H1 (cell line): Measurements from ENCODE around the gene CCDC197. TPM values are rescaled to one million over a fixed set of nuclear protein-coding genes. Genes with fewer than 3 reads are reported as not detected.

ENCODE experiments used
- CTCF ChIA-PET: fragments of 300-600 bp; sonication (Branson Sonifier 250); formaldehyde crosslinking; loops from one replicate; lab custom pipeline; 2021; ENCODE audit not compliant: partially characterized antibody; lab: Charles Lee
- POLR2A ChIA-PET: fragments of 300-600 bp; sonication (Branson Sonifier 250); formaldehyde crosslinking; loops from one replicate; lab custom pipeline; 2021; ENCODE audit warnings: inconsistent platforms; ENCODE audit not compliant: partially characterized antibody; lab: Charles Lee
- DNase-seq, 2 experiments: peaks; one replicate each; pipeline versions ENCODE4 v3.0.0 to v3.0.0-alpha.2; 2010 to 2022; ENCODE audit warnings: low spot score in 2 of 2, low read depth in 1 of 2, mixed read lengths in 1 of 2
- FAIRE-seq: peaks from 2 replicates; lab custom pipeline; 2011; peaks lifted over from hg19 to GRCh38; lab: Jason Lieb, UNC
- H2AFZ ChIP-seq: 2 replicates; pipeline ENCODE4 v1.8.1; 2012; ENCODE audit warnings: low read length, inconsistent platforms
- H2AK5ac ChIP-seq: 2 replicates; pipeline ENCODE4 v1.6.1; 2013; ENCODE audit warnings: low read depth, low read length
- H2BK120ac ChIP-seq: replicated peaks from 2 replicates; pipeline ENCODE3; 2013; ENCODE audit warnings: low read depth, low read length, inconsistent platforms
- H2BK12ac ChIP-seq: 2 replicates; pipeline ENCODE4 v1.6.1; 2013; ENCODE audit warnings: low read depth, low read length
- H2BK15ac ChIP-seq: 2 replicates; pipeline ENCODE4 v1.6.1; 2013; ENCODE audit warnings: low read length
- H2BK20ac ChIP-seq: 2 replicates; pipeline ENCODE4 v1.6.1; 2013; ENCODE audit warnings: low read length
- H2BK5ac ChIP-seq: 2 replicates; pipeline ENCODE4 v1.6.1; 2013; ENCODE audit warnings: low read depth, low read length
- H3K14ac ChIP-seq: 2 replicates; pipeline ENCODE4 v1.6.1; 2013; ENCODE audit warnings: inconsistent platforms; ENCODE audit not compliant: insufficient read length
- H3K18ac ChIP-seq: 2 replicates; pipeline ENCODE4 v1.6.1; 2013; ENCODE audit warnings: low read length; ENCODE audit errors: extremely low read depth
- H3K23ac ChIP-seq: 2 replicates; pipeline ENCODE4 v1.6.1; 2013; ENCODE audit warnings: inconsistent platforms; ENCODE audit not compliant: insufficient read length
- H3K23me2 ChIP-seq: 2 replicates; pipeline ENCODE4 v1.6.1; 2013; ENCODE audit warnings: low read depth, low read length
- H3K27ac ChIP-seq: 2 replicates; pipeline ENCODE4 v1.6.1; 2011; ENCODE audit warnings: low read depth, low read length, inconsistent platforms
- H3K27me3 ChIP-seq, 4 experiments: replicated peaks in 1 of 4; 1 replicate in 1 of 4; 2 replicates in 3 of 4; pipeline versions ENCODE4 v1.6.1 to v1.8.1; 2011 to 2013; ENCODE audit warnings: low read length in 3 of 4, mild to moderate bottlenecking in 3 of 4, inconsistent platforms in 2 of 4, mixed read lengths in 2 of 4, moderate library complexity in 1 of 4; ENCODE audit not compliant: control insufficient read depth in 3 of 4, insufficient read depth in 3 of 4; ENCODE audit errors: extremely low read depth in 1 of 4
- H3K36me3 ChIP-seq, 4 experiments: 2 replicates each; pipeline versions ENCODE4 v1.6.1 to v1.8.1; 2011 to 2013; ENCODE audit warnings: mild to moderate bottlenecking in 4 of 4, low read length in 3 of 4, moderate library complexity in 2 of 4, control low read depth in 1 of 4, inconsistent platforms in 1 of 4; ENCODE audit not compliant: insufficient read depth in 4 of 4, control insufficient read depth in 2 of 4
- H3K4ac ChIP-seq: replicated peaks from 2 replicates; pipeline ENCODE3; 2013; ENCODE audit warnings: low read length, low read depth, mixed read lengths, inconsistent platforms; ENCODE audit not compliant: insufficient read length
- H3K4me1 ChIP-seq, 4 experiments: replicated peaks in 1 of 4; 1 replicate in 1 of 4; 2 replicates in 3 of 4; pipeline versions ENCODE4 v1.6.1 to v1.8.1; 2011 to 2013; ENCODE audit warnings: low read length in 3 of 4, inconsistent platforms in 2 of 4, mixed read lengths in 1 of 4; ENCODE audit not compliant: insufficient read depth in 4 of 4, control insufficient read depth in 3 of 4
- H3K4me2 ChIP-seq, 2 experiments: 2 replicates each; pipeline versions ENCODE4 v1.6.1 to v1.8.1; 2011 to 2013; ENCODE audit warnings: low read depth in 2 of 2, low read length in 2 of 2, control low read depth in 1 of 2, inconsistent platforms in 1 of 2, mild to moderate bottlenecking in 1 of 2; ENCODE audit not compliant: insufficient read depth in 1 of 2
- H3K4me3 ChIP-seq, 4 experiments: fragments of 200-600, 300-600 bp in 1 of 4; sonication (generic), shearing (Covaris generic), sonication (Bioruptor Twin) in 1 of 4; 2 replicates each; pipeline versions ENCODE4 v1.5.1 to v1.8.1; 2011 to 2016; ENCODE audit warnings: low read length in 4 of 4, low read depth in 3 of 4, control low read depth in 2 of 4, inconsistent platforms in 2 of 4, mild to moderate bottlenecking in 2 of 4, mixed read lengths in 1 of 4, moderate library complexity in 1 of 4; ENCODE audit not compliant: insufficient read depth in 2 of 4; ENCODE audit errors: extremely low read depth in 1 of 4
- H3K56ac ChIP-seq: replicated peaks from 2 replicates; pipeline ENCODE3; 2013; ENCODE audit warnings: low read depth, mild to moderate bottlenecking, mixed read lengths, low read length, inconsistent platforms; ENCODE audit not compliant: insufficient read length
- H3K79me1 ChIP-seq: 2 replicates; pipeline ENCODE4 v1.6.1; 2013; ENCODE audit warnings: low read depth, low read length, control low read depth
- H3K79me2 ChIP-seq, 2 experiments: 2 replicates each; pipeline versions ENCODE4 v1.6.1 to v1.8.1; 2012 to 2013; ENCODE audit warnings: low read length in 2 of 2, mild to moderate bottlenecking in 2 of 2, inconsistent platforms in 1 of 2; ENCODE audit not compliant: insufficient read depth in 2 of 2, control insufficient read depth in 1 of 2
- H3K9ac ChIP-seq, 4 experiments: replicated peaks in 1 of 4; 1 replicate in 1 of 4; 2 replicates in 3 of 4; pipeline versions ENCODE4 v1.6.1 to v1.8.1; 2011 to 2013; ENCODE audit warnings: low read depth in 3 of 4, low read length in 3 of 4, control low read depth in 2 of 4, mild to moderate bottlenecking in 2 of 4, moderate library complexity in 2 of 4, inconsistent platforms in 1 of 4; ENCODE audit errors: extremely low read depth in 1 of 4
- H3K9me3 ChIP-seq, 2 experiments: 2 replicates each; pipeline versions ENCODE4 v1.6.1 to v1.8.1; 2012 to 2013; ENCODE audit warnings: mild to moderate bottlenecking in 2 of 2, moderate library complexity in 2 of 2, control low read depth in 1 of 2, inconsistent platforms in 1 of 2, low read depth in 1 of 2, low read length in 1 of 2, mixed read lengths in 1 of 2; ENCODE audit not compliant: insufficient read depth in 2 of 2
- H4K20me1 ChIP-seq, 2 experiments: replicated peaks in 1 of 2; 2 replicates each; pipeline versions ENCODE3 to v1.8.1; 2011 to 2013; ENCODE audit warnings: inconsistent platforms in 2 of 2, low read length in 2 of 2, mild to moderate bottlenecking in 1 of 2; ENCODE audit not compliant: insufficient read depth in 2 of 2, control insufficient read depth in 1 of 2
- H4K5ac ChIP-seq: 2 replicates; pipeline ENCODE4 v1.6.1; 2013; ENCODE audit warnings: low read length, low read depth, mixed read lengths, inconsistent platforms; ENCODE audit not compliant: insufficient read length
- H4K8ac ChIP-seq: 2 replicates; pipeline ENCODE4 v1.8.0; 2013; ENCODE audit warnings: mild to moderate bottlenecking, moderate library complexity, low read length, inconsistent platforms; ENCODE audit not compliant: insufficient read depth; ENCODE audit errors: extremely low read depth
- H4K91ac ChIP-seq: replicated peaks from 2 replicates; pipeline ENCODE3; 2013; ENCODE audit warnings: low read length, mixed read lengths, inconsistent platforms; ENCODE audit not compliant: insufficient read length
- CHD2 ChIP-seq: IDR thresholded peaks from 2 replicates; pipeline ENCODE4 v1.6.1; 2012; ENCODE audit warnings: low read length, improper control_type of control experiment
- HDAC6 ChIP-seq: IDR thresholded peaks from one replicate; pipeline ENCODE4 v1.7.1; 2012; ENCODE audit warnings: low read depth, mild to moderate bottlenecking, inconsistent platforms, low read length, moderate library complexity
- MAFK ChIP-seq: IDR thresholded peaks from 2 replicates; pipeline ENCODE4 v1.6.1; 2012; ENCODE audit warnings: low read depth, mild to moderate bottlenecking, improper control_type of control experiment, low read length
- SUZ12 ChIP-seq: fragments of 200-600 bp; sonication (generic); IDR thresholded peaks from 2 replicates; pipeline ENCODE4 v1.6.1; 2012; ENCODE audit warnings: mild to moderate bottlenecking, inconsistent platforms, low read length, moderate library complexity, mixed read lengths
- WGBS, 2 experiments: shearing (Covaris generic) in 1 of 2; methylation state at CpG; one replicate each; pipeline versions ENCODE4 v1.1.6 to v1.1.7; 2013 to 2015; ENCODE audit warnings: low lambda C conversion rate in 2 of 2, mixed read lengths in 2 of 2, inconsistent platforms in 1 of 2, low coverage in 1 of 2, missing lambda C conversion rate in 1 of 2; ENCODE audit not compliant: insufficient replicate concordance in 2 of 2, insufficient coverage in 1 of 2, insufficient read length in 1 of 2; ENCODE audit errors: extremely low coverage in 1 of 2, missing lambda C conversion rate in 1 of 2; 5-methylcytosine and 5-hydroxymethylcytosine counted together
- polyA plus RNA-seq, 7 experiments: library from polyadenylated mRNA; depleted of rRNA in 3 of 7; stranded (reverse) in 5 of 7; unstranded in 2 of 7; fragments of >200 nt in 5 of 7; fragments of 200-250 nt in 2 of 7; gene quantifications; 1 replicate in 5 of 7; 2 replicates in 1 of 7; 4 replicates in 1 of 7; pipeline versions ENCODE4 v1.2.1 to v1.2.3, GENCODE V29; 2011 to 2013; ENCODE audit warnings: missing spikeins in 2 of 7, mixed read lengths in 2 of 7
- total RNA-seq: library from RNA; stranded (reverse); fragmentation: NEBNext Ultra II Directional; extraction: Animal tissue kit (Norgen Biotek cat#: 25700); gene quantifications from 2 replicates; pipeline ENCODE4 v1.2.1, GENCODE V29; 2021
- TF ChIP-seq, protein P1 (sequence below), 3 experiments: IDR thresholded peaks; 1 replicate in 2 of 3; 2 replicates in 1 of 3; pipeline versions ENCODE4 v1.5.1 to v1.6.1; 2011; ENCODE audit warnings: low read length in 3 of 3, mild to moderate bottlenecking in 3 of 3, inconsistent platforms in 2 of 3, low read depth in 1 of 3, moderate library complexity in 1 of 3; ENCODE audit not compliant: insufficient read depth in 1 of 3; ENCODE audit errors: control extremely low read depth in 1 of 3

CCDC197 gene
- total and polyA plus RNA-seq, 2 of the 8 experiments (the other 6 are each of a cell fraction or from before 2014, with no cell fraction given): not detected

DNA sequence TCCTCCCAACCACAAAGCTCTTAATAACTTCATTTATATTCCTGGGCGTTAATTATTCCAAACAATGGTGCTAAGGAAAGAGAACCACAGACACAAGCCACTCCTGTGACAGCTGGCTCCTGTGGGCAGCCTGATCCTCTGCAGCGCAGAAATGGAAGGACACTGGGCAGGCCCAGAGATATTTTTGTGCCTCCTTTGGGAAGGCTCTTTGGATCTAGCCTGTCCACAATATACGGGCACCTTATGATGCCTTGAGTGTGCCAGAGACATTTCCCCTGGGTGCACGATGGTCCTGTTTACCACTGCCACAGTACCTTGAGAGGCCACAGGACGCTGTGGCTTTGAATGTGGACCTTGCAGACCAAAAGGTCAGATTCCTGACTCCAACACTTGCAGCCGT is 22.8 kb upstream of the CCDC197 start:
- no peak for DNase-seq
- H4K8ac ChIP-seq: no peak overlapping the region
- no peak overlapping the region for H2BK5ac ChIP-seq
- ChIA-PET POLR2A (interaction anchor here (0.9 kb wide), 1 partner anchor 10 kb away, joined by 3 read pairs; no protein-coding TSS in a partner anchor), CTCF (interaction anchor here (1.1 to 7.8 kb wide), 9 partner anchors 10 to 68 kb away, joined by 3 to 81 read pairs (median 7); no protein-coding TSS in a partner anchor)
- no peaks in the 10 kb centered on the region for H3K79me2 ChIP-seq
- H3K36me3 ChIP-seq: no peaks in the 10 kb centered on the region
- H2BK15ac ChIP-seq: no peak overlapping the region
- H3K4ac ChIP-seq: no peak overlapping the region
- H3K14ac ChIP-seq: no peak overlapping the region
- H3K23ac ChIP-seq: no peak overlapping the region
- peak overlapping the region; percentile 28; the same call in 1 of the 2 replicates for H2AK5ac ChIP-seq
- no peak overlapping the region for H3K56ac ChIP-seq
- H3K27ac ChIP-seq: no peak overlapping the region
- H3K27me3 ChIP-seq: no peaks in the 10 kb centered on the region; a peak in 1 of 7 replicates
- H4K20me1 ChIP-seq: no peaks in the 10 kb centered on the region
- H3K23me2 ChIP-seq: no peaks in the 10 kb centered on the region
- no peaks in the 10 kb centered on the region for H3K79me1 ChIP-seq
- no peak overlapping the region for H3K4me2 ChIP-seq
- H2BK120ac ChIP-seq: no peak overlapping the region
- H3K9me3 ChIP-seq: no peaks in the 10 kb centered on the region
- no peak overlapping the region for H2AFZ ChIP-seq
- H3K4me1 ChIP-seq: peaks cover 0 to 3% (median 0%) of the 10 kb centered on the region in 4 experiments; a peak in 1 of 7 replicates
- FAIRE-seq: no peak
- H3K18ac ChIP-seq: no peak overlapping the region
- H2BK20ac ChIP-seq: no peak overlapping the region
- H4K5ac ChIP-seq: no peak overlapping the region
- no peak for TF ChIP-seq MAFK
- no peak for TF ChIP-seq CHD2
- TF ChIP-seq SUZ12: no peak
- TF ChIP-seq, protein P1, sequence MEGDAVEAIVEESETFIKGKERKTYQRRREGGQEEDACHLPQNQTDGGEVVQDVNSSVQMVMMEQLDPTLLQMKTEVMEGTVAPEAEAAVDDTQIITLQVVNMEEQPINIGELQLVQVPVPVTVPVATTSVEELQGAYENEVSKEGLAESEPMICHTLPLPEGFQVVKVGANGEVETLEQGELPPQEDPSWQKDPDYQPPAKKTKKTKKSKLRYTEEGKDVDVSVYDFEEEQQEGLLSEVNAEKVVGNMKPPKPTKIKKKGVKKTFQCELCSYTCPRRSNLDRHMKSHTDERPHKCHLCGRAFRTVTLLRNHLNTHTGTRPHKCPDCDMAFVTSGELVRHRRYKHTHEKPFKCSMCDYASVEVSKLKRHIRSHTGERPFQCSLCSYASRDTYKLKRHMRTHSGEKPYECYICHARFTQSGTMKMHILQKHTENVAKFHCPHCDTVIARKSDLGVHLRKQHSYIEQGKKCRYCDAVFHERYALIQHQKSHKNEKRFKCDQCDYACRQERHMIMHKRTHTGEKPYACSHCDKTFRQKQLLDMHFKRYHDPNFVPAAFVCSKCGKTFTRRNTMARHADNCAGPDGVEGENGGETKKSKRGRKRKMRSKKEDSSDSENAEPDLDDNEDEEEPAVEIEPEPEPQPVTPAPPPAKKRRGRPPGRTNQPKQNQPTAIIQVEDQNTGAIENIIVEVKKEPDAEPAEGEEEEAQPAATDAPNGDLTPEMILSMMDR (IDR thresholded peaks at IDR 0.05; ENCODE audit: control extremely low read depth in 1 of 3, insufficient read depth in 1 of 3, low read depth in 1 of 3, low read length in 3 of 3): no peak
- TF ChIP-seq HDAC6: no peak
- no peak overlapping the region for H3K4me3 ChIP-seq
- H4K91ac ChIP-seq: no peak overlapping the region
- WGBS, 2 experiments: 90% methylated on average over 6 of the region's 6 CpGs; no CpG with 5 or more reads in 1 of the 2 experiments
- no peak overlapping the region for H3K9ac ChIP-seq
- H2BK12ac ChIP-seq: 0 out of 2 replicates have a peak overlapping the region, but pooled peaks have one; percentile 60
